NCI-H2196 (cell line): ENCODE data around the gene CCDC32.

Experiments used
- DNase-seq: peaks from one replicate; lab custom pipeline; 2025; ENCODE audit not compliant: unreplicated experiment; lab: John Stamatoyannopoulos, UW

The CCDC32 gene

GRCh38 chr15:40513609-40514008 is 51.2 kb downstream of the CCDC32 start:
- DNase-seq = no peak

- DNase-seq = no peak
Measured at GRCh38 chr15:40512440-40512839, 52.4 kb downstream of the CCDC32 start.

- no peak for DNase-seq
Measured at GRCh38 chr15:40511472-40512133, 53.2 kb downstream of the CCDC32 start.

GRCh38 chr15:40511093-40511471 is 53.8 kb downstream of the CCDC32 start:
- DNase-seq = no peak

- no peak for DNase-seq
Measured at GRCh38 chr15:40510201-40510600, 54.6 kb downstream of the CCDC32 start.

- DNase-seq = no peak
Measured at GRCh38 chr15:40508216-40508615, 56.6 kb downstream of the CCDC32 start.

- no peak for DNase-seq
Measured at GRCh38 chr15:40506964-40507571, 57.8 kb downstream of the CCDC32 start.
